Measurements from ENCODE around the gene ETFB. TPM values are rescaled to one million over a fixed set of nuclear protein-coding genes. Genes with fewer than 3 reads are reported as not detected.

The ETFB gene
- total RNA-seq, 1 experiment from 2014 or later = 66.2 TPM

DNA sequence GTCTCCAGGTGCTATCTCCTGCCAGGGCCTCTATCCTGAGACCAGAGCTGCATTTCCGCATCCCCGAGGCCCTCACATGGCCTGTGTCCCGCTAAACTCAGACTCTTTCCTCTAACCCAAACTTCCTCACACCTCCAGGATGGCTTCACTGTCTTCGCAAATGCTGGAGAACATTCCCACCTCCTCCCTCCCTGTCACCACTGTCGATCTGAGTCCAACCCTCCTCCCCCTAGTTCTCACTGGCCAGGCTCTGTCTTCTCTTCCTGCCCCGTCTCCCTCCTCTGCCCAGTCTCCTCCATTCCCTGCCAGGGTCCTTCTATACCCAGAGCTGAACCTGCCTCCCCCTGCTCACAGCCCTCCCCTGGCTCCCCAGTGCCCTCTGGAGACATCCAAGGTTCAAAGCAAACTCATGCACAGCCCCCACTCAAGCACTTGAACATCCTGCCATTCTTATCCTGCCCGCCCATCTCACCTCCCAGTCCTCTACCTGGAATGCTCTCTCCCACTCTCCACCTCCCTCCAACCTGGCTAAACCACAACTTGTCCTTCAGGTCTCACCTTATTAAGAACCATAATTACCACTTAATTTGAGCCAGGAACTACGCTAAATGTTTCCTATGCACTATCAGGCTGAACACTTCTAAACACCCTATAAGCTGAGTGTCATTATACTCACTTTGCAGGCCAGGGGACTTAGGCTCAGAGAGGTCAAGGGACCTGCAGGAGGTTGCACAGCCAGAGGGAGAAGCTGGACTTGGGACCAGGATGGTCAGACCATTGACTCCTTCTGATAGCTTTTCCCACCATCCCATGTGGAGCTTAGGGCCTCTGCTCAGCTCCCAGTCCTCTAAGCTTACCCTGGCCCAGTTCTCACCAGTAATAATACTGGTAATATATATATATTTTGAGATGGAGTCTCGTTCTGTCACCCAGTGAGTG, 23.3 kb downstream of the ETFB start:
- BruUV-seq (replicated peaks) = no TSS peak
- ChIA-PET POLR2A (no interaction called here), CTCF (no interaction called here)
- H3K27me3 ChIP-seq (ENCODE audit: control insufficient read depth, insufficient read depth, low read length) = no peaks in the 10 kb centered on the region
- no peak overlapping the region for H3K27ac ChIP-seq (ENCODE audit: low read length)
- DNase-seq (ENCODE audit: low read depth, low spot score) (no peak), ATAC-seq (no peak)
- no peaks in the 10 kb centered on the region for H3K9me3 ChIP-seq (ENCODE audit: control insufficient read depth, insufficient read depth, low read depth, low read length)
- intact Hi-C loops (cut with micrococcal nuclease; ENCODE audit: unreplicated experiment) (no loop called here), in situ Hi-C loops (cut with HindIII; ENCODE audit: low pct_unique_long_range_greater_than_20kb, low sequenced_read_pairs) (no loop called here)
- H3K4me3 ChIP-seq (ENCODE audit: low read depth in 2 of 2, low read length in 2 of 2) = no peak overlapping the region
- TF ChIP-seq SIN3A (IDR thresholded peaks at IDR 0.05; ENCODE audit: borderline replicate concordance, insufficient read depth, low read depth, low read length) = no peak
- no peak for TF ChIP-seq POLR2AphosphoS5 (IDR thresholded peaks at IDR 0.05; ENCODE audit: low read depth, low read length)
- TF ChIP-seq, protein P1, sequence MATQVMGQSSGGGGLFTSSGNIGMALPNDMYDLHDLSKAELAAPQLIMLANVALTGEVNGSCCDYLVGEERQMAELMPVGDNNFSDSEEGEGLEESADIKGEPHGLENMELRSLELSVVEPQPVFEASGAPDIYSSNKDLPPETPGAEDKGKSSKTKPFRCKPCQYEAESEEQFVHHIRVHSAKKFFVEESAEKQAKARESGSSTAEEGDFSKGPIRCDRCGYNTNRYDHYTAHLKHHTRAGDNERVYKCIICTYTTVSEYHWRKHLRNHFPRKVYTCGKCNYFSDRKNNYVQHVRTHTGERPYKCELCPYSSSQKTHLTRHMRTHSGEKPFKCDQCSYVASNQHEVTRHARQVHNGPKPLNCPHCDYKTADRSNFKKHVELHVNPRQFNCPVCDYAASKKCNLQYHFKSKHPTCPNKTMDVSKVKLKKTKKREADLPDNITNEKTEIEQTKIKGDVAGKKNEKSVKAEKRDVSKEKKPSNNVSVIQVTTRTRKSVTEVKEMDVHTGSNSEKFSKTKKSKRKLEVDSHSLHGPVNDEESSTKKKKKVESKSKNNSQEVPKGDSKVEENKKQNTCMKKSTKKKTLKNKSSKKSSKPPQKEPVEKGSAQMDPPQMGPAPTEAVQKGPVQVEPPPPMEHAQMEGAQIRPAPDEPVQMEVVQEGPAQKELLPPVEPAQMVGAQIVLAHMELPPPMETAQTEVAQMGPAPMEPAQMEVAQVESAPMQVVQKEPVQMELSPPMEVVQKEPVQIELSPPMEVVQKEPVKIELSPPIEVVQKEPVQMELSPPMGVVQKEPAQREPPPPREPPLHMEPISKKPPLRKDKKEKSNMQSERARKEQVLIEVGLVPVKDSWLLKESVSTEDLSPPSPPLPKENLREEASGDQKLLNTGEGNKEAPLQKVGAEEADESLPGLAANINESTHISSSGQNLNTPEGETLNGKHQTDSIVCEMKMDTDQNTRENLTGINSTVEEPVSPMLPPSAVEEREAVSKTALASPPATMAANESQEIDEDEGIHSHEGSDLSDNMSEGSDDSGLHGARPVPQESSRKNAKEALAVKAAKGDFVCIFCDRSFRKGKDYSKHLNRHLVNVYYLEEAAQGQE (IDR thresholded peaks at IDR 0.05; ENCODE audit: insufficient read depth in 1 of 2, low read depth in 2 of 2, low read length in 1 of 2) = no peak
- TF ChIP-seq TCF7L2 (IDR thresholded peaks at IDR 0.05; ENCODE audit: low read depth, low read length) = no peak
- no peaks in the 10 kb centered on the region for H3K36me3 ChIP-seq (ENCODE audit: control insufficient read depth, insufficient read depth, low read length)
- H3K4me1 ChIP-seq (ENCODE audit: control insufficient read depth, insufficient read depth, low read length) = no peaks in the 10 kb centered on the region

DNA sequence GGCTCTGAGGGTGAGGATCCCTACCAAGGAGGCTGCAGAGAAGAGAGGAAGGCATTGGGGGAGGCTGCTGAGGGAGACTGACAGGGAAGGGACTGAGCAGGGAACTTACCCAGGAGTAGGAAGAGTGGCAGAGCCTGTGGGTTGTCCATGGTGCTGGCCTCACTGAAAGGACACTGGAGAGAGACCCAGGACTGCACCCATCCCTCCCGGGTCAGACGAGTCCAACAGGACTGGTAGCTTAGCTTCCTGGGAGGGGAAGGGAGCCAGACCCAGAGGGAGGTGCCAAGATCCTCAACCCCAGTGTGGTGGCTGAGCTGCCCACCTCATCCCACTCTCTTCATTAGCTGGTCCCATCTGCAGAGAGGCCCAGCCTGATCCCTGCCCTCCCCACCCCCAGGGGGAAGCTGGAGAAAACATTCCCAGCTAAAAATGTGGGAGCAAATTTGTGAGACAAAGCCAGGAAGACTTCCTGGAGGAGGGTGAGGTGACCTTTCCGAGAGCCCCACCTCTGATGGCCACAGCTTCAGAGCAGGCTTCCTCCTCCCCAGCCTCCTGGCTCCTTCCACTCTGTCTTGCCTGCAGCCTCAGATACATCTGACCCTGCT, 24.1 kb downstream of the ETFB start, which contains the start of gene VSIG10L:
VSIG10L (minus strand) TSS at position 164 of the 605 bp plus-strand sequence; CDS start at position 149, 15 bp downstream.
- DNase-seq (ENCODE audit: low read depth, low spot score) (no peak), ATAC-seq (no peak)
- no peak for TF ChIP-seq POLR2AphosphoS5 (IDR thresholded peaks at IDR 0.05; ENCODE audit: low read depth, low read length)
- TF ChIP-seq, protein P2, sequence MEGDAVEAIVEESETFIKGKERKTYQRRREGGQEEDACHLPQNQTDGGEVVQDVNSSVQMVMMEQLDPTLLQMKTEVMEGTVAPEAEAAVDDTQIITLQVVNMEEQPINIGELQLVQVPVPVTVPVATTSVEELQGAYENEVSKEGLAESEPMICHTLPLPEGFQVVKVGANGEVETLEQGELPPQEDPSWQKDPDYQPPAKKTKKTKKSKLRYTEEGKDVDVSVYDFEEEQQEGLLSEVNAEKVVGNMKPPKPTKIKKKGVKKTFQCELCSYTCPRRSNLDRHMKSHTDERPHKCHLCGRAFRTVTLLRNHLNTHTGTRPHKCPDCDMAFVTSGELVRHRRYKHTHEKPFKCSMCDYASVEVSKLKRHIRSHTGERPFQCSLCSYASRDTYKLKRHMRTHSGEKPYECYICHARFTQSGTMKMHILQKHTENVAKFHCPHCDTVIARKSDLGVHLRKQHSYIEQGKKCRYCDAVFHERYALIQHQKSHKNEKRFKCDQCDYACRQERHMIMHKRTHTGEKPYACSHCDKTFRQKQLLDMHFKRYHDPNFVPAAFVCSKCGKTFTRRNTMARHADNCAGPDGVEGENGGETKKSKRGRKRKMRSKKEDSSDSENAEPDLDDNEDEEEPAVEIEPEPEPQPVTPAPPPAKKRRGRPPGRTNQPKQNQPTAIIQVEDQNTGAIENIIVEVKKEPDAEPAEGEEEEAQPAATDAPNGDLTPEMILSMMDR (IDR thresholded peaks at IDR 0.05) = no peak
- TF ChIP-seq SIN3A (IDR thresholded peaks at IDR 0.05; ENCODE audit: borderline replicate concordance, insufficient read depth, low read depth, low read length) = no peak
- no peak for TF ChIP-seq TCF7L2 (IDR thresholded peaks at IDR 0.05; ENCODE audit: low read depth, low read length)
- TF ChIP-seq, protein P1 (IDR thresholded peaks at IDR 0.05; ENCODE audit: insufficient read depth in 1 of 2, low read depth in 2 of 2, low read length in 1 of 2) = peak; percentile 66 to 79
- Histone ChIP-seq H3K4me1 (ENCODE audit: control insufficient read depth, insufficient read depth, low read length) (no peaks in the 10 kb centered on the region), H3K27ac (ENCODE audit: low read length) (no peak within 1 kb of the TSS), H3K36me3 (ENCODE audit: control insufficient read depth, insufficient read depth, low read length) (no peaks in the 10 kb centered on the region), H3K9me3 (ENCODE audit: control insufficient read depth, insufficient read depth, low read depth, low read length) (no peaks in the 10 kb centered on the region), H3K4me3 (ENCODE audit: low read depth in 2 of 2, low read length in 2 of 2) (no peak within 1 kb of the TSS), H3K27me3 (ENCODE audit: control insufficient read depth, insufficient read depth, low read length) (no peaks in the 10 kb centered on the region)
- POLR2A ChIA-PET = no interaction called here
- BruUV-seq (replicated peaks) = TSS peak; percentile 65
- intact Hi-C loops (cut with micrococcal nuclease; ENCODE audit: unreplicated experiment) (no loop called here), in situ Hi-C loops (cut with HindIII; ENCODE audit: low pct_unique_long_range_greater_than_20kb, low sequenced_read_pairs) (no loop called here)
- CTCF ChIA-PET = interaction anchor here (0.9 kb wide), 1 partner anchor 319 kb away, joined by 3 read pairs; no protein-coding TSS in a partner anchor

All from Panc1 (cell line).